GM18517 (cell line): ENCODE results near the gene FAM20A.

Source experiments
- ATAC-seq: cut with Tn5 transposase; IDR thresholded peaks from one replicate; pipeline ENCODE4 v1.9.1; 2021; ENCODE audit warnings: mild to moderate bottlenecking, moderate library complexity; ENCODE audit not compliant: unreplicated experiment

FAM20A gene

GRCh38 chr17:68600931-68601564 is at the start of gene FAM20A:
FAM20A (minus strand) TSS chr17:68601367; CDS start chr17:68600666, 701 bp downstream.
- no peak for ATAC-seq

DNA sequence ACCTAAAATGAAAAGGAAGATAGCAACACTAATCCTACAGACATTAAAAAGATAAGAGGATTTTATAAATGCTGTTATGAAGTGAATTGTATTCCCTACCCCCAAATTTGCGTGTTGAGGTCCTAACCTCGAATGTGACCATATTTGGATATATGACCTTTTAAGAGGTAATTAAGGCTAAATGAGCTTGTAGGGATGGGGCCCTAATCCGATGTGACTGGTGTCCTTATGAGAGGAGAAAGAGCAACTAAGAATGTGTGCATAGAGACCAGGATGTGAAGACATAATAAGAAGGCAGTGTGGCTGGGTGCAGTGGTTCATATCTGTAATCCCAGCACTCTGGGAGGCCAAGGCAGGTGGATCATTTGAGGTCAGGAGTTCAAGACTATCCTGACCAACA is 48.2 kb upstream of the FAM20A start:
- no peak for ATAC-seq

- ATAC-seq = no peak
Measured at GRCh38 chr17:68646626-68647526, 45.7 kb upstream of the FAM20A start.

DNA sequence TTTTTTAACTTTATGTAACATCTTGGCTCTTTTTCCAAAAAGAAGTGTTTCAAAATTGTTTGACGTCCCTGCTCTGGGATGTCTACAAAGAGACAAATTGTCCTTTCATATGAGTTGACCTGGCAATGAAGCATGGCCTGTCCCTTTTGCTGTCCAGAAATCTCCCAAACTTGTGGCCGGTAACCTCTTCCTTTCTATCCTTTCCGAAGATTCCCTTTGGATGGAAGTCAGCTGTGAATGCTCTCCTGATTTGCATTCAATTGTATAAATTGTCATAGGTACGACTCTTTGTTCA is 40.9 kb upstream of the FAM20A start:
- ATAC-seq = no peak

DNA sequence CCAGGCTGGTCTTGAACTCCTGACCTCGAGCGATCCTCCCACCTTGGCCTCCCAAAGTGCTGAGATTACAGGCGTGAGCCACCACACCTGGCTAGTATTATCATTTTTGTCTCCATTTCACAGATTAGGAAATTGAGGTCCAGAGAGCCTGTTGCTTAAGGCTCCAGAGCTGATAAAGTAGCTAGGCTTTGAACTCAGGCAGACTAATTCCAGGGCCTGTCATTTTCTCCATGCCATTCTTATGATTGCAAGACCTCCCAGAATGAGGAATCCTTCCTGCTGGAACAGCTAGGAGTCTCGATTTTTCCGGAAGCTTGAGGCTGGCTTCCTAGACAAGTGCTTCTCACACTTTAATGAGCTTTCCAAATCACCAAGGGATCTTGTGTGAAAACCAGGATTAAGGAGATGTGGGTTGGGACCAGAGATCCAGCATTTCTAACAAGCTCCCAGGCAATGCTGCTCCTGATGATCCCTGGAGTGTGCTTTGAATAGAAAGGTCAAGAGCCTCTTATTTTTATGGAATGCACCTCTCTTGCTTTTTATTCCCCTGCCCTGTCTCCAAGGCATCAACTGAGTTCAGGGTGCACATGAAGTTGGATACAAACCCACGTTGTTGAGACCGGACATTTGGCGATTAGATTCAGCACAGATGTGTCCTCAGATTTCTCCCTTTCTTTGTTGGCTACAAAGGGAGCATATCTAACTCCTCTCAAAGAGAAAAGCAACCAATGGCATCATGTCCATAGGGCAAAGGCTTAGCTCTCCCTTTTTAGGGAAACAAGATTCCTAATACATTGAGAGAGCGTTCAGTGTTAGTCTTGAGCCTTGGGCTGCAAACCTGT is 40.3 kb upstream of the FAM20A start:
- no peak for ATAC-seq

- no peak for ATAC-seq
Measured at GRCh38 chr17:68640242-68640989, 39.2 kb upstream of the FAM20A start.

- no peak for ATAC-seq
Measured at GRCh38 chr17:68634345-68634876, 33.2 kb upstream of the FAM20A start.

GRCh38 chr17:68628576-68628957 is 27.4 kb upstream of the FAM20A start:
- ATAC-seq = no peak

GRCh38 chr17:68627956-68628575 is 26.9 kb upstream of the FAM20A start:
- no peak for ATAC-seq

- no peak for ATAC-seq
Measured at GRCh38 chr17:68624381-68624780, 23.2 kb upstream of the FAM20A start.

DNA sequence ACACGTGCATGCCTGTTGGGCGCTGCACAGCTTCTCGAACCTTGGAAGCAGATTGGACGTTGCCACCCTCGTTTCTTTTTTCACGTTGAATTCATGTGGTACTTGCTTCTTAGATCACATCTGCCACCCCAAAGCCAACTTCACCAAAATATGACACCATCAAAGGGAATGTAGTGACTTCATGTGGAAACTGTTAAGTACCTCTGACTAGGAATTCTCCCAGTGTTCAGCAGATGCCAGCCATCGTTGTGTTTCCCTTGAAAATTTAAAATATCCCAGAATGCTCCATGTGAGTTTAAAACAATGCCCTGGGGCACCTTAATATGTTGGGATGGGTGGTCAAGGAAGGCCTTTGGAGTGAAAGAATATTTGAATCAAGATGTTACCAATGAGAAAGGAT is 22.6 kb upstream of the FAM20A start:
- no peak for ATAC-seq

DNA sequence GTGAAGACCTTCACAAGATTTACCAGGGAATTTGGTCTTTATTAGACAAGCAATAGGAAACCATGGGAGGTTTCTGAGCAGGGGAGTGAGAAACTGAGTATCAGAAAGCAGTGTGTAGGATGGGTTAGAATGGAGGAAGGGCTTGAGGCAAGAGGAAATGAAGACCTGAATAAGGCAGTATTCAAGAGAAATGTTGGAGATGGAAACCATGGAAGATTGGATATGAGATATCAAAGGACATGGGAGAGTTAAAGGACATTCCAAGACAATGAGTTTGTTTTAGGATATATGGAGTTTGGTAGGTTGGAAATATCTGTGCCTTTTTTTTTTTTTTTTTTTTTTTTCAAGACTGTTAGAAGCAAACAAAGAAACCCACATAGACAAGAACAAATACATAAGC is 21.3 kb upstream of the FAM20A start:
- no peak for ATAC-seq

DNA sequence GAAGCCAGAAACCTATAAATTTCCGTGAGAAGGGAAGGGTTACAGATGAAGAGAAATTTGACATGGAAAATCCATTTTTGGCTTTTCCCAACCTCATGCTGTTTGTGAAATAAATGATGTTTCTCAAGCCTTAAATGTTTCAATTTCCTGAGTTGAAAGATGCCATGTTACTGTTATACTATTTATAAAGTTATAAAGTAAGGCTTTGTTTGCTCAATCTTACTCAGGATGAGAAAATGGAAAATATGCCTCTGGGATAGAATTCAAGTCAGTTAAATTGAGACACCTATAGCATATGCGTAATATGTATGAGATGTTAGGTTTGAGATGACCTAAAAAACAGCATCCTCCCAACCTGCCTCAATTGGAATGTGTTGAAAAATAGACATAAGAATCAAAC is 19.9 kb upstream of the FAM20A start:
- ATAC-seq = no peak

DNA sequence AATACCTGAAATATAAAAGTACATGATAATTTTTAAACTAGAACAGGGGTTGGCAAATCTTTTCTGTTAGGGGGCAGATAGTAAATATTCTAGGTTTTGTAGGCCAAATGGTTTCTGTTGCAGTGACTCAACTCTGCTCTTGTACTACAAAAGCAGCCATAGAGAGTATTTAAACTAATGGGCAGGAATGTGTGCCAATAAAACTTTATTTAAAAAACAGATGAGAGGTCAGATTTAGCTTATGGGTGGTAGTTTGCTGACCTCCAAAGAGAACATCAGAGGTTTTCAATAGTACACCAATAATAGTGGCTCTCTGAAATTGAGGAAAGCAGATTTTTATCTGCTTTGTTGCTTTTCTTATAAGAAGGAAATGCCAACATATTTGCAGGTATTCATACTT is 15.2 kb upstream of the FAM20A start:
- no peak for ATAC-seq

DNA sequence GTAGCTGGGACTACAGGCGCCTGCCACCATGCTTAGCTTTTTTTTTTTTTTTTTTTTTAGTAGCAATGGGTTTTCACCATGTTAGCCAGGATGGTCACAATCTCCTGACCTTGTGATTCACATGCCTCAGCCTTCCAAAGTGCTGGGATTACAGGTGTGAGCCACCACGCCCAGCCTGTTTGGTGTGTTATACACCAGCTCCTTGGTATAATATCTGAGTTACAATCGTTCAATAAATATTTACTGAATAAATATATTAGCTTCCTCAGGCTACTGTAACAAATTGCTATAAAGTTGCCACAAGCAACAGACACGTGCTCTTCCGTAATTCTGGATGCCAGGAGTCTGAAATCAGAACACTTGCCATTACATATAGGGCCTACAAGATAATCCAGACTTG is 13.6 kb upstream of the FAM20A start:
- ATAC-seq = no peak

- no peak for ATAC-seq
Measured at GRCh38 chr17:68613739-68614298, 12.7 kb upstream of the FAM20A start.

DNA sequence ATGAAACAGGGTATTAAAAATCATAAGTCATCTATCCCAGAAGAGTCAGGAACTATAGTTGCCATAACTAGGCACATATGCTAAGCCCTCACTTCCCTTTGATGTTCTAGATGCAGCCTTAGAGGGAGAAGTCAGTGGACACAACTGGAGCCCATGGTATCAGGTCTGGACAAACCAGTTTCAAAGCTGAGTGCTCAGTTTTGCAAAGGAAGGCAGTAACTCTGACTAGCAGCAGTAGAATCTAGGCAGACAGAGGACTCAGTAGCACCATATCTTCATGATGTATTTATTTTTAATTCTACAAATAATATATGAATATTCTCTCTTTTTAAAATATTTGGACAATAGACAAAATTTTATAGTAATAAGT is 11.7 kb upstream of the FAM20A start:
- ATAC-seq = no peak

DNA sequence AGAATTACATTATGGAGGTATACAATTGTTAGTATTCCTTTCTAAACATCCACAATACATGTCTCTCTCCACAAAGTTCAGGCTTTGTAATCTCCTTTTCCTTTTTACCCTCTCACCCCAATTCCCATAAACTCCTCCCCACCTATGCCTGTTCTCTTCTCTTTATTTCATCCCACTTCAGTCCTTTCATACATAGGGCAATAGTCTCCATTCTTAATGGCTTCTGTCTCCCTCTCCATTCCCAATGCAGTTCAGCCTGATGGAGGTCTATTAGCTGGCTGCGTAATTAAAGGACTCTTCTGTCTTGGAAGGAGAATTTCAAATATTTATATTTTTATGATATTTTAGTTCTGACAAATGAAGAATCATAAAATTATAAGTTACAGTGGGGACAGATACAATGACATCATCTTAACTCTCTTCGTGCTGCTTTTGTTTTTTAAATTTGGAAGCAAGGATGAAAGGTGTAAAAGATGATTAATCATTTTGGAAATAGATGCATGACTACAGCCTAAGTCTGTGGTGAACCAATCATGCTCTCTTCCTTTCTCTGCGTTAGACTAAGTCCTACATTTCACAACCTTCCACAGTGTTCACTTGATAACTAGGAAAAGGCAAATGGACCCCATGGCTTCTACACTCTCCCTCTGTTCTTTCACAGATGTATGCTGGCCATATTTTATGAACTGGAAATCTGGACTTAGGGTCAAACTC is 11.2 kb upstream of the FAM20A start:
- ATAC-seq = no peak
